ENCODE results near the gene CTSA.

- TF ChIP-seq, protein P1, sequence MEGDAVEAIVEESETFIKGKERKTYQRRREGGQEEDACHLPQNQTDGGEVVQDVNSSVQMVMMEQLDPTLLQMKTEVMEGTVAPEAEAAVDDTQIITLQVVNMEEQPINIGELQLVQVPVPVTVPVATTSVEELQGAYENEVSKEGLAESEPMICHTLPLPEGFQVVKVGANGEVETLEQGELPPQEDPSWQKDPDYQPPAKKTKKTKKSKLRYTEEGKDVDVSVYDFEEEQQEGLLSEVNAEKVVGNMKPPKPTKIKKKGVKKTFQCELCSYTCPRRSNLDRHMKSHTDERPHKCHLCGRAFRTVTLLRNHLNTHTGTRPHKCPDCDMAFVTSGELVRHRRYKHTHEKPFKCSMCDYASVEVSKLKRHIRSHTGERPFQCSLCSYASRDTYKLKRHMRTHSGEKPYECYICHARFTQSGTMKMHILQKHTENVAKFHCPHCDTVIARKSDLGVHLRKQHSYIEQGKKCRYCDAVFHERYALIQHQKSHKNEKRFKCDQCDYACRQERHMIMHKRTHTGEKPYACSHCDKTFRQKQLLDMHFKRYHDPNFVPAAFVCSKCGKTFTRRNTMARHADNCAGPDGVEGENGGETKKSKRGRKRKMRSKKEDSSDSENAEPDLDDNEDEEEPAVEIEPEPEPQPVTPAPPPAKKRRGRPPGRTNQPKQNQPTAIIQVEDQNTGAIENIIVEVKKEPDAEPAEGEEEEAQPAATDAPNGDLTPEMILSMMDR (IDR thresholded peaks at IDR 0.05; ENCODE audit: poor library complexity), result no peak
- TF ChIP-seq EZH2phosphoT487 (IDR thresholded peaks at IDR 0.05; ENCODE audit: low read depth, severe bottlenecking, unreplicated experiment) (no peak), EZH2 (IDR thresholded peaks at IDR 0.05; ENCODE audit: borderline replicate concordance) (no peak)
Observed at GRCh38 chr20:45860560-45861220, 30.4 kb upstream of the CTSA start.

All from hepatocyte (in vitro differentiated cells).